Neural cell (in vitro differentiated cells): Measurements from ENCODE around the gene MAP3K19.

Experiments used
- CTCF ChIP-seq: fragments of 450-650 bp; IDR thresholded peaks from 2 replicates; pipeline ENCODE4 v1.5.1; 2014; ENCODE audit warnings: antibody characterized with exemption, mild to moderate bottlenecking, moderate library complexity; ENCODE audit not compliant: poor library complexity, severe bottlenecking
- EP300 ChIP-seq: fragments of 450-650 bp; conservative IDR thresholded peaks from 2 replicates; pipeline ENCODE4 v1.6.1; 2014; ENCODE audit warnings: antibody characterized with exemption, mild to moderate bottlenecking, moderate library complexity; ENCODE audit not compliant: poor library complexity, severe bottlenecking
- EZH2 ChIP-seq: fragments of 200-600, 300-800 bp; shearing (Covaris generic), sonication (generic); IDR thresholded peaks from 2 replicates; pipeline ENCODE4 v1.6.1; 2014; ENCODE audit warnings: antibody characterized with exemption, low read length, borderline replicate concordance, mild to moderate bottlenecking; ENCODE audit not compliant: insufficient read depth, poor library complexity, severe bottlenecking
- MXI1 ChIP-seq: fragments of 450-650 bp; conservative IDR thresholded peaks from 2 replicates; pipeline ENCODE4 v1.6.1; 2014; ENCODE audit warnings: antibody characterized with exemption, mild to moderate bottlenecking; ENCODE audit not compliant: poor library complexity, severe bottlenecking
- POLR2AphosphoS5 ChIP-seq: IDR thresholded peaks from 2 replicates; pipeline ENCODE4 v1.6.1; 2012
- RAD21 ChIP-seq: fragments of 450-650 bp; conservative IDR thresholded peaks from 2 replicates; pipeline ENCODE4 v1.6.1; 2014; ENCODE audit warnings: antibody characterized with exemption, mild to moderate bottlenecking, moderate library complexity
- TAF1 ChIP-seq: IDR thresholded peaks from 2 replicates; pipeline ENCODE4 v1.6.1; 2012; ENCODE audit warnings: low read depth

- TF ChIP-seq MXI1 (no peak), RAD21 (no peak), EP300 (no peak), CTCF (no peak), TAF1 (no peak), EZH2 (no peak), POLR2AphosphoS5 (no peak)
Measured at GRCh38 chr2:135076556-135076955, 29.3 kb upstream of the MAP3K19 start.
